Heart left ventricle (tissue), 16 donors: ENCODE data around the gene IL6ST. TPM values are rescaled to one million over a fixed set of nuclear protein-coding genes. Genes with fewer than 3 reads are reported as not detected.

Experiments used
- ATAC-seq, 4 donors: fragments of 200-7000 bp; cut with Tn5 transposase; one replicate each; pipeline ENCODE4 v1.9.1; 2020 to 2022; ENCODE audit warnings: moderate library complexity in 4 of 4, mild to moderate bottlenecking in 3 of 4, moderate number of reproducible peaks in 1 of 4
- DNase-seq, 5 donors: peaks; one replicate each; pipeline ENCODE4 v3.0.0-alpha.2; 2020
- H3K27ac ChIP-seq, 12 donors: fragments of 200-600 bp; sonication (generic) in 4 of 12; one replicate each; pipeline versions ENCODE4 v1.5.0 to v1.8.0; 2016 to 2022; ENCODE audit warnings: mild to moderate bottlenecking in 2 of 12
- H3K27me3 ChIP-seq, 9 donors: fragments of 200-600 bp; sonication (generic) in 2 of 9; one replicate each; pipeline versions ENCODE4 v1.5.1 to v1.8.0; 2016 to 2022; ENCODE audit warnings: mild to moderate bottlenecking in 3 of 9
- H3K36me3 ChIP-seq, 9 donors: fragments of 200-600 bp; sonication (generic) in 2 of 9; one replicate each; pipeline versions ENCODE4 v1.5.0 to v1.8.0; 2018 to 2022; ENCODE audit warnings: mild to moderate bottlenecking in 2 of 9
- H3K4me1 ChIP-seq, 12 donors: fragments of 200-600 bp; sonication (generic) in 4 of 12; one replicate each; pipeline versions ENCODE4 v1.5.0 to v1.8.0; 2016 to 2022; ENCODE audit warnings: mild to moderate bottlenecking in 3 of 12
- H3K4me3 ChIP-seq, 12 donors: fragments of 200-600 bp; sonication (generic) in 4 of 12; one replicate each; pipeline versions ENCODE4 v1.5.0 to v1.8.0; 2017 to 2022; ENCODE audit warnings: mild to moderate bottlenecking in 9 of 12, moderate library complexity in 4 of 12
- H3K9me3 ChIP-seq, 12 donors: fragments of 200-600 bp; sonication (generic) in 4 of 12; one replicate each; pipeline versions ENCODE4 v1.5.0 to v1.8.0; 2016 to 2022; ENCODE audit warnings: mild to moderate bottlenecking in 1 of 12
- CTCF ChIP-seq, 12 donors: fragments of 200-600 bp; sonication (generic) in 4 of 12; IDR thresholded peaks; one replicate each; pipeline versions ENCODE4 v1.5.0 to v1.8.0; 2018 to 2022; ENCODE audit warnings: antibody characterized with exemption in 12 of 12, mild to moderate bottlenecking in 5 of 12
- POLR2A ChIP-seq, 2 donors: fragments of 450-650 bp; IDR thresholded peaks; one replicate each; pipeline ENCODE4 v1.6.1; 2017; ENCODE audit warnings: antibody characterized with exemption in 2 of 2, mild to moderate bottlenecking in 2 of 2, moderate library complexity in 2 of 2
- WGBS, 4 donors: extraction: QIAGEN DNeasy Blood & Tissue Kit in 2 of 4; methylation state at CpG; one replicate each; pipeline versions ENCODE4 v1.1.5 to v1.1.7; 2013 to 2018; 5-methylcytosine and 5-hydroxymethylcytosine counted together
- intact Hi-C, 10 donors: fragments of 100-400 bp; cut with DNase I; formaldehyde crosslinking; loops; one replicate each; pipeline versions ENCODE4 v1.11.1 to v1.14.2; 2022
- polyA plus RNA-seq, 2 donors: library from polyadenylated mRNA; stranded (reverse); fragments of 200-250 nt; gene quantifications; one replicate each; pipeline ENCODE4 v1.2.3, GENCODE V29; 2013
- total RNA-seq, 9 donors: library from RNA; depleted of rRNA in 2 of 9; stranded (reverse); fragments of >200 nt in 2 of 9; fragmentation: NEBNext Ultra II Directional in 3 of 9; extraction: Animal tissue kit (Norgen Biotek cat#: 25700) in 3 of 9; gene quantifications; one replicate each; pipeline versions ENCODE4 v1.1.0 to v1.2.4, GENCODE V29; 2016 to 2023
- donor health status: ischemic (EF 13 %, LVEDD 7.1; RV severe dilation, severe dysfunction).
- donor health status: healthy with polysubstance abuse.
- donor health status: DM: no; HTN: yes; CAD: no.
- donor health status: DM: no; HTN: no; CAD: no.
- donor health status: ischemic (EF 25% LVEDD 6.9; RV normal size, moderate dysfunction).
- donor health status: ischemic (EF 25% LVEDD 5.7; RV mildly dilated, moderate dysfunction).
- donor health status: healthy.
- donor health status: DM: yes; HTN: yes; CAD: no.
- donor health status: ischemic (EF 35%, LVEDD 5.7; RV mildly dilated, moderate dysfunction).
- donor health status: nonischemic (EF 11% LVEDD 7.7; RV severe dilation, severe dysfunction).
- donor health status: DM: yes; HTN: yes; CAD: no.
- donor health status: PGD.
- donor health status: ischemic (EF 29% LVEDD 5.4; RV normal size, mild dysfunction).
- donor health status: nonischemic (EF 23%, LVEDD 6.1; RV moderate dilation, normal function).

The IL6ST gene
- total and polyA plus RNA-seq, 11 donors, result 24.6 to 239 (median 152) TPM

DNA sequence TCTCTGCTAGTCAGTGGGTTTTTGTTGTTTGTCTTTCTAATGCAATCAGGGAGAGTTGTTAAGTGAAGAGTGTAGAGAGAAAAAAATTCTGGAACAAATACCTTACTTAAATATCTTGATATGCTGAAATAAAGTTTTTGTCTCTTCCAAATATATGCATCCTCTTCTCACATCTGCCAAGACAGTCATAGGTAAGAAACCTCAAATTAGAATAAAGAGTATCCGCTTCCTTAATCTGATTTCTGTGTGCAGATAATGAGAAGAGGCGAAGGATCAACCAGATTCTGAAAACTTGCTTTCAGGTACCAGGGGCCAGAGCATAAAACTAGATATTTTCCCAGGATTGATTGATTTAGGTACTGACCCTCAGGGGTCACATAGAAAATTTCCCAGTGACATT, 11.3 kb upstream of the IL6ST start:
- no peaks in the 10 kb centered on the region for H3K36me3 ChIP-seq
- 89 to 97% (median 96%) methylated on average over 2 of the region's 2 CpGs for whole genome bisulfite sequencing, 4 donors
- DNase-seq, result no peak

DNA sequence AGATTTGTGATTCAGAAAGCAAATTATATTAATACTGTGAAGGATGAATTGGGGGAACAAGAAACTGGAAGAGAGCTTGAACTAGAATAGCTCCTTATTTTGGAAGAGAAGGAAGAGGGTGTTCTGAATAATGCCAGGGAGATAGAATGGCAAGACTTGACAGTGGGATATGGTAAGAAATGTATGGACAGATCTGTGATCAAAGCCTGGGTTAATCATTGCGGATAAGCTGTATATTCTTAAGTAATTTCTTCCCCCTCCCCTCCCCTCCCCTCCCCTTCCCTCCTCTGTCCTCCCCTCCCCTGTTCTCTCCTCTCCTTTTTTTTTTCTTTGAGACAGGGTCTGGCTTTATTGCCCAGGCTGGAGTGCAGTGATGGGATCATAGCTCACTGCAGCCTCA, 10.1 kb upstream of the IL6ST start:
- no peaks in the 10 kb centered on the region for H3K4me1 ChIP-seq

More for the DNA sequence above, 11.3 kb upstream of the IL6ST start:
- ATAC-seq, result no peak
- Histone ChIP-seq H3K4me1 (no peaks in the 10 kb centered on the region), H3K27ac (no peak overlapping the region), H3K4me3 (no peak overlapping the region), H3K27me3 (no peaks in the 10 kb centered on the region), H3K9me3 (peaks cover 0 to 12% (median 7%) of the 10 kb centered on the region in 12 donors)
- TF ChIP-seq CTCF (IDR thresholded peaks at IDR 0.05) (no peak), POLR2A (IDR thresholded peaks at IDR 0.05) (no peak)
- intact Hi-C loops, result no loop called here

GRCh38 chr5:56003679-56004078, 8.9 kb upstream of the IL6ST start:
- 91 to 94% (median 92%) methylated on average over 5 of the region's 5 CpGs for WGBS, 4 donors
- H3K4me3 ChIP-seq, result no peak overlapping the region
- ATAC-seq, result no peak
- H3K36me3 ChIP-seq, result no peaks in the 10 kb centered on the region
- TF ChIP-seq POLR2A (IDR thresholded peaks at IDR 0.05), result no peak
- no peak for TF ChIP-seq CTCF (IDR thresholded peaks at IDR 0.05)
- H3K27ac ChIP-seq, result no peak overlapping the region
- no peaks in the 10 kb centered on the region for H3K4me1 ChIP-seq
- H3K27me3 ChIP-seq, result no peaks in the 10 kb centered on the region
- H3K9me3 ChIP-seq, result peaks cover 0 to 12% (median 7%) of the 10 kb centered on the region in 12 donors
- intact Hi-C loops, result loop anchor here in 1 of 10 donors (2.0 kb wide), 1 partner anchor 29 kb away; no protein-coding TSS in a partner anchor
- no peak for DNase-seq

More for the DNA sequence above, 10.1 kb upstream of the IL6ST start:
- TF ChIP-seq POLR2A (IDR thresholded peaks at IDR 0.05) (no peak), CTCF (IDR thresholded peaks at IDR 0.05) (no peak)
- Histone ChIP-seq H3K4me3 (no peak overlapping the region), H3K27ac (no peak overlapping the region), H3K36me3 (no peaks in the 10 kb centered on the region), H3K9me3 (peaks cover 0 to 12% (median 7%) of the 10 kb centered on the region in 12 donors), H3K27me3 (no peaks in the 10 kb centered on the region)
- ATAC-seq (no peak), DNase-seq (no peak)
- WGBS, 4 donors, result 95 to 100% (median 96%) methylated on average over 1 of the region's 1 CpG
- intact Hi-C loops, result no loop called here

DNA sequence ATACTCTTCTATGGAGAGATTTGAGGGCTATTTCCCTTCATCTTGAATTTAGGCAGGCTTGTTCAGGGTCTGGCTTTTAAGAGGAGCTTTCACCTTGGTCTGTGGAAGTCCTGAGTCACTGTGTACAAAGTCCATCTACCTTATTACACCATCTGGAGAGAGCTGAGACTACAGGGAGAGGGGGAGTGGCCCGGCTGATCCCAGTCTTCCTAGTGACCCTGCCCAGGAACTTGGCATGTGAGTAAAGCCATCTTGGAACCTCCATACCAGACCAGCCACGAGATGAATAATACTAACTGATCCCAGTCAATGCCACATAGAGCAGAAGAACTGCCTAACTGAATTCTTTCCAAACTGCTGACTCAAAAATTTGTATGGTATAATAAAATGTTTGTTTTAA, 8.4 kb upstream of the IL6ST start:
- H3K4me3 ChIP-seq, result no peak overlapping the region
- no peaks in the 10 kb centered on the region for H3K27me3 ChIP-seq
- no peaks in the 10 kb centered on the region for H3K4me1 ChIP-seq
- H3K36me3 ChIP-seq, result no peaks in the 10 kb centered on the region
- H3K27ac ChIP-seq, result no peak overlapping the region
- intact Hi-C loops, result loop anchor here in 1 of 10 donors (2.0 kb wide), 1 partner anchor 30 kb away; no protein-coding TSS in a partner anchor
- ATAC-seq (no peak), DNase-seq (no peak)
- no peak for TF ChIP-seq POLR2A (IDR thresholded peaks at IDR 0.05)
- TF ChIP-seq CTCF (IDR thresholded peaks at IDR 0.05), result no peak
- H3K9me3 ChIP-seq, result peaks cover 0 to 12% (median 7%) of the 10 kb centered on the region in 12 donors
- 81 to 88% (median 83%) methylated on average over 2 of the region's 2 CpGs for WGBS, 4 donors
